Mucosa of rectum (tissue), 2 donors: Measurements from ENCODE around the gene UPK1A.

ENCODE experiments used
- H3K27ac ChIP-seq, 2 donors: one replicate each; pipeline ENCODE4 v1.7.0; 2013; ENCODE audit warnings: inconsistent platforms in 2 of 2, low read depth in 2 of 2, low read length in 2 of 2
- H3K27me3 ChIP-seq, 2 donors: one replicate each; pipeline ENCODE4 v1.7.0; 2013; ENCODE audit warnings: low read length in 2 of 2; ENCODE audit not compliant: control insufficient read depth in 2 of 2, insufficient read depth in 2 of 2
- H3K36me3 ChIP-seq, 2 donors: one replicate each; pipeline ENCODE4 v1.7.0; 2013; ENCODE audit warnings: low read length in 2 of 2; ENCODE audit not compliant: control insufficient read depth in 2 of 2, insufficient read depth in 2 of 2
- H3K4me1 ChIP-seq, 2 donors: one replicate each; pipeline ENCODE4 v1.7.0; 2013; ENCODE audit warnings: low read length in 2 of 2, mild to moderate bottlenecking in 1 of 2; ENCODE audit not compliant: control insufficient read depth in 2 of 2, insufficient read depth in 2 of 2
- H3K4me3 ChIP-seq, 2 donors: one replicate each; pipeline ENCODE4 v1.7.0; 2013; ENCODE audit warnings: low read length in 2 of 2
- H3K9ac ChIP-seq, 2 donors: one replicate each; pipeline ENCODE4 v1.7.0; 2013; ENCODE audit warnings: low read length in 2 of 2, low read depth in 1 of 2, mild to moderate bottlenecking in 1 of 2
- H3K9me3 ChIP-seq, 2 donors: one replicate each; pipeline ENCODE4 v1.7.0; 2013; ENCODE audit warnings: low read length in 2 of 2; ENCODE audit not compliant: control insufficient read depth in 2 of 2
- donor health status: healthy.
- donor health status: Normal muscosa, but diverticular disease.

UPK1A gene

GRCh38 chr19:35633727-35634440 is 32.4 kb upstream of the UPK1A start:
- Histone ChIP-seq H3K27me3 (no peaks in the 10 kb centered on the region), H3K9me3 (no peaks in the 10 kb centered on the region), H3K9ac (no peak overlapping the region), H3K4me3 (no peak overlapping the region), H3K36me3 (peaks cover 56 to 59% of the 10 kb centered on the region in 2 donors), H3K4me1 (peaks cover 4 to 7% of the 10 kb centered on the region in 2 donors), H3K27ac (no peak overlapping the region)

GRCh38 chr19:35636651-35637050 is 29.7 kb upstream of the UPK1A start:
- H3K4me3 ChIP-seq, result no peak overlapping the region
- H3K9me3 ChIP-seq, result no peaks in the 10 kb centered on the region
- H3K4me1 ChIP-seq, result peaks cover 0 to 1% of the 10 kb centered on the region in 2 donors
- no peak overlapping the region for H3K9ac ChIP-seq
- H3K36me3 ChIP-seq, result peaks cover 46 to 50% of the 10 kb centered on the region in 2 donors
- no peak overlapping the region for H3K27ac ChIP-seq
- H3K27me3 ChIP-seq, result no peaks in the 10 kb centered on the region

- Histone ChIP-seq H3K27ac (no peak overlapping the region), H3K36me3 (peaks cover 41 to 44% of the 10 kb centered on the region in 2 donors), H3K9ac (no peak overlapping the region), H3K4me3 (no peak overlapping the region), H3K4me1 (peaks cover 0 to 5% of the 10 kb centered on the region in 2 donors), H3K27me3 (no peaks in the 10 kb centered on the region), H3K9me3 (no peaks in the 10 kb centered on the region)
These were observed 29.2 kb upstream of the UPK1A start for GRCh38 chr19:35637165-35637564.

GRCh38 chr19:35639321-35639639 is 27.0 kb upstream of the UPK1A start:
- peaks cover 0 to 5% of the 10 kb centered on the region in 2 donors for H3K4me1 ChIP-seq
- H3K4me3 ChIP-seq, result no peak overlapping the region
- peaks cover 24 to 28% of the 10 kb centered on the region in 2 donors for H3K36me3 ChIP-seq
- no peaks in the 10 kb centered on the region for H3K9me3 ChIP-seq
- H3K27me3 ChIP-seq, result no peaks in the 10 kb centered on the region
- no peak overlapping the region for H3K9ac ChIP-seq
- no peak overlapping the region for H3K27ac ChIP-seq

GRCh38 chr19:35639863-35640262 is 26.5 kb upstream of the UPK1A start:
- no peak overlapping the region for H3K9ac ChIP-seq
- peaks cover 22 to 25% of the 10 kb centered on the region in 2 donors for H3K36me3 ChIP-seq
- no peaks in the 10 kb centered on the region for H3K9me3 ChIP-seq
- no peak overlapping the region for H3K4me3 ChIP-seq
- no peaks in the 10 kb centered on the region for H3K27me3 ChIP-seq
- H3K27ac ChIP-seq, result no peak overlapping the region
- peaks cover 3 to 9% of the 10 kb centered on the region in 2 donors for H3K4me1 ChIP-seq

GRCh38 chr19:35641515-35642151 is 24.7 kb upstream of the UPK1A start, which contains the start of gene ETV2:
Gene ETV2, plus strand, starts transcription at chr19:35641745. Its CDS starts 716 bp downstream, at chr19:35642461.
- no peak within 1 kb of the TSS for H3K4me3 ChIP-seq
- H3K27ac ChIP-seq, result no peak within 1 kb of the TSS
- no peaks in the 10 kb centered on the region for H3K9me3 ChIP-seq
- peaks cover 3 to 9% of the 10 kb centered on the region in 2 donors for H3K4me1 ChIP-seq
- peak within 1 kb of the TSS in 1 of 2 donors; percentile 8 for H3K9ac ChIP-seq
- H3K27me3 ChIP-seq, result no peaks in the 10 kb centered on the region
- peaks cover 15 to 16% of the 10 kb centered on the region in 2 donors for H3K36me3 ChIP-seq

- H3K4me1 ChIP-seq, result peaks cover 3 to 9% of the 10 kb centered on the region in 2 donors
- H3K27ac ChIP-seq, result no peak overlapping the region
- no peak overlapping the region for H3K9ac ChIP-seq
- peaks cover 8 to 9% of the 10 kb centered on the region in 2 donors for H3K36me3 ChIP-seq
- H3K4me3 ChIP-seq, result no peak overlapping the region
- H3K27me3 ChIP-seq, result no peaks in the 10 kb centered on the region
- no peaks in the 10 kb centered on the region for H3K9me3 ChIP-seq
These were observed 24.0 kb upstream of the UPK1A start for GRCh38 chr19:35642312-35642711.

GRCh38 chr19:35642798-35643254 is 23.5 kb upstream of the UPK1A start:
- Histone ChIP-seq H3K9ac (peak overlapping the region; percentile 74 to 84), H3K9me3 (no peaks in the 10 kb centered on the region), H3K4me3 (peak overlapping the region; percentile 72 to 73), H3K27me3 (no peaks in the 10 kb centered on the region), H3K36me3 (peaks cover 3 to 4% of the 10 kb centered on the region in 2 donors), H3K27ac (peak overlapping the region; percentile 95 to 96), H3K4me1 (peaks cover 3 to 9% of the 10 kb centered on the region in 2 donors)

- peak overlapping the region; percentile 72 to 73 for H3K4me3 ChIP-seq
- H3K36me3 ChIP-seq, result no peaks in the 10 kb centered on the region
- H3K27ac ChIP-seq, result peak overlapping the region; percentile 95 to 96
- peaks cover 6 to 9% of the 10 kb centered on the region in 2 donors for H3K4me1 ChIP-seq
- H3K9me3 ChIP-seq, result no peaks in the 10 kb centered on the region
- H3K27me3 ChIP-seq, result no peaks in the 10 kb centered on the region
- peak overlapping the region; percentile 74 to 84 for H3K9ac ChIP-seq
These were observed 22.8 kb upstream of the UPK1A start for GRCh38 chr19:35643255-35644205.
